GM19023 (cell line): ENCODE measurements around the gene ADGRF5.
A peak's percentile ranks its signal among the peaks of the same experiment; 100 is the strongest.
"Not testable (repeated sequence)": the region's sequence is repeated elsewhere in the genome, so short reads cannot be mapped to it uniquely, and the experiment has no call there.

Experiments used
- ATAC-seq: cut with Tn5 transposase; IDR thresholded peaks from one replicate; pipeline ENCODE4 v1.9.1; 2021; ENCODE audit warnings: mild to moderate bottlenecking, moderate library complexity; ENCODE audit not compliant: unreplicated experiment

Gene ADGRF5

GRCh38 chr6:46896871-46897270 lies 24.9 kb downstream of the ADGRF5 start:
- no peak for ATAC-seq

DNA sequence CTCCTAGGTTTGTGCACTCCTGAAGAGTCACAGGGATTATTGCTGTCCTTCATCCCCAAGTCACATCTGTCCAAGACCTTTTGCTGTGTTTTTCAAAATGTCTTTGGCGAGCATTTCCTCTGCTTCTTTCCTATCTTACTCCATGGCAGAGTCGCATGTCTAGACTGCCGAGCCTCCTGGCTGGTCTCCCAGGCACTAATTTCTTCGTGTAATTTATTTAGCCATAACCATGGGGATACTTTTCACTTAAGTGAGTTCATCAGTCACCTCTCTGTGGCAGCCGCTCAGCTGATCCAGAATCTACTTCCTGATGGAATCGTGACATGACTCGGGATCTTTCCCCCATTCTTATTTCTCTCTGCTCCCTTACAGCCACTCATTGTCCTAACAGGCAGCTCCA lies 25.8 kb downstream of the ADGRF5 start:
- ATAC-seq, result no peak

DNA sequence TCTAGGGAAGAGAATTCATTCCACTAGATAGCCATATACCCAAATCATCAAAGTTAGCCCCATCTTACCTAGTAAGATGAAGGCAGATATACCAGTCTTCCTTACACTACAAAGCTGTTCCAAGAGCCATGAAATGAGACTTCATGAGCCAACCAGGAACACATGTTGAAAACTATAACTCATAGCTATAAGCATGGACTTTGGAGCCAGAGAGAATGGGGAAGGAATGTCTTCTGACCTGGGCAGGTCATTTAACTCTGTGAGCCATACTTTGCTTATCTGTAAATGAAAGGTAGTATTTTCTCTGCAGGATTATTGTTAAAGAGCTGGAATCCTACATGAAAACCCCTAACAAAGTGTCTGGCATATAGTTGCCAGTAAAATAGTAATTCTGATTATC lies 27.3 kb downstream of the ADGRF5 start:
- no peak for ATAC-seq

- no peak for ATAC-seq
Measured at GRCh38 chr6:46893648-46894047, 28.1 kb downstream of the ADGRF5 start.

- ATAC-seq, result no peak
Measured at GRCh38 chr6:46891252-46891795, 30.4 kb downstream of the ADGRF5 start.

DNA sequence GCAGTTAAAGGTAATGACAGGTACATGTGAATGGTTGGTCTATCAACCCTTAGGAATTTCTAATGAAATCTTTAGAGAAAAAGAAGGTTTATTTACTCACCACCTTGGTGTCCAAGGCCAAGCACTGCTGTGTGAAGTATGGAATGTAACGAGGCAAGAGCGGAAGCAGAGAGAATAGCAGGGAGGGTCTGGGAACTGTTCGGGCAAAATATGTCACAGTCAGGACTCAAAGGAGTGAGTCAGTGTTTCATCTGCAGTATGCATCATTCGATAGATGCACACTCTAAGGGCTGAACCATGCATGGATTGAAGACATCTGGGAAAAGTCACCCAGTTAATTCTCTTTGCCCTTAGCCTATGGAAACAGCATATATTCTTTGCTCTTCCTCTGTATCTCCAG lies 33.2 kb downstream of the ADGRF5 start:
- no peak for ATAC-seq

DNA sequence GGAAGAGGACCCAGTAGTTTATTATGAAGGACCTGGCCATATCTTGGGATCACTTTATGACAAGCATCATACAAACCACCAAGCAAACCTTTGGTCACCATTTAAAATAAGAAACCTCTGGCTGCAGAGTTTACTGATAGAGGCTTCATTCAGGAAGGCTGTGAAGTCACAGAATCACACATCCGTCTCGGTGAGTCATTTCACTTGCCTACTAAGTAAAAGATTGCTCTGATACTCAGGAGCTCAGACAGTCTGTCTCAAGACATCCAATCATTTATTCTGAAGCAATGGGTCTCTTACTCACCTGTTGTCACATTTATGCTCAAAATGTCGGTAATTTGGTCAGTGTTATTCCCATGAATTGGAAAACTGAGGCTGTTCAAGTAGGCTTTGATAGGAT lies 33.7 kb downstream of the ADGRF5 start:
- no peak for ATAC-seq

DNA sequence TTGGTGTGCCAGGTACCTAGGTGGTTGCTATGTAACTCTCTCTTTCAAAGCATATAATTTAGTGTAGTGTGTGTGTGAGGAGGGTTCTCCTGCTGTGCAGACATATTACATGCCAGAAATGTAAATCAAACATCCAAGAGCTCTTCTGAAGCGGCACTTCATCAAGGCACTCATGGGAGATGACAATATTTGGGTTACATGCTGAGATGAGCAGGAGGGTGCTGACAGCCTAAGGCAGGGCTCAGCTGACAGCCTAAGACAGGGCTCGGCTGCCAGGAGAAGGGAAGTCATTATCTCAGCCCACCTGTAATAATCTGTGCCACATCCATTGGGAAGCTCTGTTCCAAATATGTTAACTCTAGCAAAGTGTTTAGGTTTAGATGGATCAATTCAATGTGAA lies 39.1 kb downstream of the ADGRF5 start:
- no peak for ATAC-seq

- ATAC-seq, result no peak
Measured at GRCh38 chr6:46879003-46879402, 42.7 kb downstream of the ADGRF5 start.

- no peak for ATAC-seq
Measured at GRCh38 chr6:46876126-46876525, 45.6 kb downstream of the ADGRF5 start.

DNA sequence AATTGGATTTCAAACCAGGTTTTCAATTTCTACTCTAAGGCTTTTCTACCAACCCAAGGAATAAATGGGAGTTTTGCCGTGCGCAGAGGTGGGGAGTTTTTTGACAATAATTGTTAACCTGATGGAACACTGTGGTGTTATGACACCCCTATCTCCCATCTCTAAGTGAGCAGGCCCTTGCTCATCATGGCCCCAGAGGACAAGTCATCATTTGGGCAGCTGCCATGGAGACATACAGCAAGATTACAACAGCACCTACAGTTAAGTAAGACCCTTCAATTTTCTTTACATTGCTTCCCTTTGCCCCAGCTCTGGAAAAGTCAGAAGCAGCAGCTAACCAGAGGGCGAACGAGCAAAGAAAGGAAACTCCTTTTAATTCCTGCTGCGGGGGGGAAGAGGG lies 54.3 kb downstream of the ADGRF5 start:
- no peak for ATAC-seq

DNA sequence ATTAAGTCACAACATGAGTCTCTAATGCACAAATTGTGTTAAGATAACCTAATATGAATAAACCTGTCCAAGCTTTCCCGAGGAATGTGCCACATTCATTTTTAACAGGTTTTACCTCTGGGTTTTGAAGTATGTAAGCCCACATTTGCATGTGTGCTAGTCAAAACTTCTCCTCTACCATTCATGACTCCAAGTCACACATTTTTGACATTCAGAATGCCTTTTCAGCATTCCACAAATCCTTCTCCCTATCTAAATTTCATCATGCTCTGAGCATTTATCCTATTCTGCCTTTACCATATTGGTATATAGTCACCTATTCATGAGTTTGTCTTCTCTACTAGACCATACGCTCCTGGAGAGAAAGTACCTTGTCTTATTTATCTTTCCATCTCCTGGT lies 56.5 kb downstream of the ADGRF5 start:
- ATAC-seq, result no peak

GRCh38 chr6:46863791-46864190 lies 57.9 kb downstream of the ADGRF5 start:
- no peak for ATAC-seq

DNA sequence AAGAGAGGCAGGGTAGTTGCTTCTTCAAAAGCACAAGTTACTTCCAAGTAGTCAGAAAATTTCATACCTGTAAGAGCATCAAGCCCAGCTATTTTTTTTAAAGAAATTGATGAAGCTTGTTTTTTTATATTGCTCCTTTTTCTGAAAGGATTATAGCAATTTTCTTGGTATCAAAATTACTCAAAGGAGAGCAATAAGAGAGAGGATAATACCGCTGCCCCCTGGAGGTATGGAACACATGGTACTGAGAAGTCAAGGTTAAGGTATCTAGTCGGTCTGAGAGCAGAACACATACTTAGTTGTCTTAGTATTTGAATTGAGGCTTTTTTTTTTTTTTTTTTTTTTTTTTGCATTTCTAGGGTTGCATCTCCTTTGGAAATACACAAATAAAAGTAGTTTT lies 59.4 kb downstream of the ADGRF5 start:
- no peak for ATAC-seq

DNA sequence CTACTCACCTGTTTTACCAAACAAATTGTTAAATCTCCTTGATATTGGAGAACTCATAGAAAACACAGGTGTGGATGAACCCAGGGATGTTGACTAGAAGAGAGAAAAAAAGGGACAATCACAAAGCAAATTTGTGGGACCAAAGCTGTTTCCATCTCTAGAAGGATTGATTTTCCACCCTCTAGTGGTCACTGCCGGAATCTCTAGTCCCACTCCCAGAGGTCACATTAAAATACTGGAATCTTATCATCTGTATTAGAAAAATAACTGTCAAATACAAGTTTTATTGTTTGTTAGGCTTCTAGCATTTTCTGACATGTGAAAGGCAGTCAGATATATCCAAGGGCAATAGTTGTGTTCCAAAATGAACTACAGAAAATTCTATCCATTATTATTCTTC lies 65.8 kb downstream of the ADGRF5 start:
- not testable (repeated sequence) for ATAC-seq

DNA sequence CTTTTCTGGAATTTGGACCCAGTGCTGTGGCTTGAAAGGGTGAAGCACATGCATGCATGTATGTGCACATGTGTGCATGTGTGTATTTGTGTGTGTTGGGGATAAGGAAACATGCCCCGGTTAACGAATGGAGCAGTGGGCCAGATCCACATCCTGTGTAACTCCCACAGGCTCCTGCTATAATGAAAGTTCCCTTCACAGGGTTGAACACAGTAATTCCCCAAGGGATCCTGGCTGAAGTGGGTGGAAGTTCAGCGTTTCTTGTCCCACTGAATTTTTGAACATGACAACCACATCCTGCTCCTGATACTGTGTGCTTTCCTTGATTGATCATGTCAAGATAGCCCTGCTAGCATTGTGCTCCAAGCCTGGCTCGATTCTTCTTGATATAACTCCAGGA lies 70.2 kb downstream of the ADGRF5 start:
- not testable (repeated sequence) for ATAC-seq

- no peak for ATAC-seq
Measured at GRCh38 chr6:46850792-46851191, 70.9 kb downstream of the ADGRF5 start.

GRCh38 chr6:46849361-46849690 lies 72.4 kb downstream of the ADGRF5 start:
- ATAC-seq, result no peak

GRCh38 chr6:46848684-46849360 lies 72.9 kb downstream of the ADGRF5 start:
- peak; percentile 83 for ATAC-seq

- no peak for ATAC-seq
Measured at GRCh38 chr6:46845126-46845525, 76.6 kb downstream of the ADGRF5 start.

DNA sequence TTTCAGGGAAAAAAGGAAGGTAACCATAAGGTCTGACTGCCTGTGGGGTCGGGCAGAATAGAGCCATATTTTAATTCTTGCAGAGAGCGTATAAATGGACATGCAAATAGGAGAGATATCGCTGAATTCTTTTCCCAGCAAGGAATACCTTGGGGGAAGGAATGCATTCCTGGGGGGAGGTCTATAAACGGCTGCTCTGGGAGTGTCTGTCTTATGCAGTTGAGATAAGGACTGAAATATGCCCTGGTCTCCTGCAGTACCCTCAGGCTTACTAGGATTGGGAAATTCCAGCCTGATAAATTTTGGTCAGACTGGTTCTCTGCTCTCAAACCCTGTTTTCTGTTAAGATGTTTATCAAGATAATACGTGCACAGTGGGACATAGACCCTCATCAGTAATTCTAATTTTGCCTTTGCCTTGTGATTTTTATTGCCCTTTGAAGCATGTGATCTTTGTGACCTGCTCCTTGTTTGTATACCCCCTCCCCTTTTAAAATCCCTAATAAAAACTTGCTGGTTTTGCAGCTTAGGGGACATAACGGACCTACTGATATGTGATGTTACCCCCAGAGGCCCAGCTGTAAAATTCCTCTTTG lies 79.4 kb downstream of the ADGRF5 start:
- not testable (repeated sequence) for ATAC-seq

DNA sequence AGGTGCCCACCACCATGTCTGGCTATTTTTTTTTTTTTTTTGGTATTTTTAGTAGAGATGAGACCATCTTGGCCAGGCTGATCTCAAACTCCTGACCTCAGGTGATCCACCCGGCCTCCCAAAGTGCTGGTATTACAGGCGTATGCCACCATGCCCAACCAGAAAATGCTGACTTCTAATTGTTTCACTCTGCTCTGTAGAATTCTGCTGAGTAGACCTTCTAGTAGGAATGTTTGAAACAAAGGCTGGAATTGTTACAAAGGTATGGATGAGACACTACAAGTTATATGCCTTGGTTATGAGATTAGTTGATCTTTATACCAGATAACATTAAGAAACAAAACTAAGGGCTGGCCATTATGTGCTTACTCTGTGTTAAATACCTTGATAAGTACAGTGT lies 83.7 kb downstream of the ADGRF5 start:
- no peak for ATAC-seq

- ATAC-seq, result not testable (repeated sequence)
Measured at GRCh38 chr6:46834991-46835390, 86.7 kb downstream of the ADGRF5 start.
